ENCODE data around the gene PRKAG2.

DNA sequence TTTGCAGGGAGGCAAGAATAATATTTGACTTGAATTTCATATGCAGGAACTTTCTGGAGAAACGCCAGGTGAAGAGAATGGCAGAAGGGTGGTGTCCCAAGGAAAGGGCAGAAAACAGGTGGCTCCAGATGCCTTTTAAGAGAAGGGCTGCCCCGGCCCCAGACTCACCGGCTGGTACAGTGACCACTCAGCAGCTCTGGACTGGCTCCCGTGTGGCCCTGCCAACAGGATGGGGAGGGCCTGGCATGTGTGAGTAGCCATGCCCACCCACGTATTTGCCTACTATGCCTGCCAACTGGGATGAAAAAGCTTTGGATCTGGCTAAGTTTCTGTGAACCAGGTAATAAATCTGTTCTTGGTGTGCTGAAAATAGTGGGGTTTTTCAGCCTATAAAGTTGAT is 159.5 kb downstream of the PRKAG2 start:
- TF ChIP-seq, protein P1, sequence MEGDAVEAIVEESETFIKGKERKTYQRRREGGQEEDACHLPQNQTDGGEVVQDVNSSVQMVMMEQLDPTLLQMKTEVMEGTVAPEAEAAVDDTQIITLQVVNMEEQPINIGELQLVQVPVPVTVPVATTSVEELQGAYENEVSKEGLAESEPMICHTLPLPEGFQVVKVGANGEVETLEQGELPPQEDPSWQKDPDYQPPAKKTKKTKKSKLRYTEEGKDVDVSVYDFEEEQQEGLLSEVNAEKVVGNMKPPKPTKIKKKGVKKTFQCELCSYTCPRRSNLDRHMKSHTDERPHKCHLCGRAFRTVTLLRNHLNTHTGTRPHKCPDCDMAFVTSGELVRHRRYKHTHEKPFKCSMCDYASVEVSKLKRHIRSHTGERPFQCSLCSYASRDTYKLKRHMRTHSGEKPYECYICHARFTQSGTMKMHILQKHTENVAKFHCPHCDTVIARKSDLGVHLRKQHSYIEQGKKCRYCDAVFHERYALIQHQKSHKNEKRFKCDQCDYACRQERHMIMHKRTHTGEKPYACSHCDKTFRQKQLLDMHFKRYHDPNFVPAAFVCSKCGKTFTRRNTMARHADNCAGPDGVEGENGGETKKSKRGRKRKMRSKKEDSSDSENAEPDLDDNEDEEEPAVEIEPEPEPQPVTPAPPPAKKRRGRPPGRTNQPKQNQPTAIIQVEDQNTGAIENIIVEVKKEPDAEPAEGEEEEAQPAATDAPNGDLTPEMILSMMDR (IDR thresholded peaks at IDR 0.05), result no peak
- TF ChIP-seq POLR2A (IDR thresholded peaks at IDR 0.05) (no peak), EP300 (IDR thresholded peaks at IDR 0.05) (no peak)
